ENCODE data around the gene GRAP2. TPM values are rescaled to one million over a fixed set of nuclear protein-coding genes. Genes with fewer than 3 reads are reported as not detected.

The GRAP2 gene
- total RNA-seq, 2 experiments from 2014 or later = 137 to 138 TPM

DNA sequence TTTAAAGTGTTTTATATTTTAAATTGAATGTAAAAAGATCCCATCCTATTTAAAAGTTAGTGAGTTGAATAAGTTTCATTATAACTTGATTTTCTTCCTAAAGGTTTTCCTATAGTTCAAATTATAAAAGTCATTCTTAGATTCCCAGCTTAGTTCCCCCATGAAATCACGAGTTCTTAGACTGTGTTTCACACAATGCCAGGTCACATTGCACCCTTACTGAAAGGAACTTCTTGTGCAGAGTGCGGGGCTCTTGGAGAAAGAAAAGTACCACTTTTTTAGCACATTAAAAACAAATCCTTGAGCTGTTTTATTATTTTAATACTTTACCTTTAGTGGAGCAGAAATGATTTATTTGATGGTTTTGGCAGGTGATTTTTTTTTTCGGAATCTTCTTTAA, 15.6 kb downstream of the GRAP2 start:
- ChIA-PET CTCF (interaction anchor here (1.2 to 7.9 kb wide), 3 partner anchors 8 to 504 kb away, joined by 3 to 64 read pairs (median 4); no protein-coding TSS in a partner anchor), POLR2A (interaction anchor here (0.6 to 1.0 kb wide), 2 partner anchors 17 to 163 kb away, joined by 3 read pairs; no protein-coding TSS in a partner anchor)
- Mint-ChIP-seq H3K36me3 (ENCODE audit: low read depth) (peaks cover 69% of the 10 kb centered on the region), H3K27ac (peak overlapping the region; percentile 82), H3K4me1 (peaks cover 95% of the 10 kb centered on the region), H3K9me3 (no peaks in the 10 kb centered on the region), H3K4me3 (no peak overlapping the region), H3K27me3 (no peaks in the 10 kb centered on the region)
- DNase-seq = no peak

DNA sequence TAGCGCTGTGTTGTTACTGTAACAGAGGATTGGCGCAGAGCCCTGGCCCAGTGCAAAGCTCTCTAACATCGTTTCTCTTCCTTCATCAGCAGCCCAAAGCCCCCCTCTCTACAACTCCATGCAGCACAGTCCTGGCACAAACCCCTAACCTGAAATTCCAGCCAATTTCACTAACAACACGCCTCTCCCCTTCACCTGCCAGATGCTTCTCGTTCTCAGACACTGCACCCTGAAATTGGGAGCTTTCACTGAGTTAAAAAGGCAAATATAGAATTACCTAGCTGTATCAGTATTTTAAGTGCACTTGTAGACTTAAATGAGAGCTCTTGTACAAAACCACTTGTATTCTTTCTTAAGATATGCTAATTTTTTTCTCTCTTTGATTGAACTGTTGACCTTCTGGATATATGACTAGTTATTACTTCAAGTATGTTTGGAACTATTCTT, 16.3 kb downstream of the GRAP2 start:
- H3K27me3 Mint-ChIP-seq = no peaks in the 10 kb centered on the region
- peaks cover 67% of the 10 kb centered on the region for H3K36me3 Mint-ChIP-seq (ENCODE audit: low read depth)
- H3K4me1 Mint-ChIP-seq = peaks cover 94% of the 10 kb centered on the region
- no peak for DNase-seq
- CTCF ChIA-PET = interaction anchor here (1.2 to 7.9 kb wide), 4 partner anchors 8 to 388 kb away, joined by 3 to 64 read pairs (median 8); no protein-coding TSS in a partner anchor
- H3K27ac Mint-ChIP-seq = peak overlapping the region; percentile 83
- H3K4me3 Mint-ChIP-seq = peak overlapping the region; percentile 60
- no peaks in the 10 kb centered on the region for H3K9me3 Mint-ChIP-seq
- POLR2A ChIA-PET = interaction anchor here (1.0 kb wide), 1 partner anchor 18 kb away, joined by 3 read pairs; no protein-coding TSS in a partner anchor

- Mint-ChIP-seq H3K36me3 (ENCODE audit: low read depth) (peaks cover 65% of the 10 kb centered on the region), H3K27ac (peak overlapping the region; percentile 83), H3K9me3 (no peaks in the 10 kb centered on the region), H3K4me1 (peaks cover 93% of the 10 kb centered on the region), H3K27me3 (no peaks in the 10 kb centered on the region), H3K4me3 (peak overlapping the region; percentile 60)
- POLR2A ChIA-PET = no interaction called here
- CTCF ChIA-PET = interaction anchor here (0.9 to 7.9 kb wide), 6 partner anchors 7 to 389 kb away, joined by 3 to 64 read pairs (median 4); no protein-coding TSS in a partner anchor
- DNase-seq = no peak
These were observed 17.1 kb downstream of the GRAP2 start for GRCh38 chr22:39917776-39918495.

DNA sequence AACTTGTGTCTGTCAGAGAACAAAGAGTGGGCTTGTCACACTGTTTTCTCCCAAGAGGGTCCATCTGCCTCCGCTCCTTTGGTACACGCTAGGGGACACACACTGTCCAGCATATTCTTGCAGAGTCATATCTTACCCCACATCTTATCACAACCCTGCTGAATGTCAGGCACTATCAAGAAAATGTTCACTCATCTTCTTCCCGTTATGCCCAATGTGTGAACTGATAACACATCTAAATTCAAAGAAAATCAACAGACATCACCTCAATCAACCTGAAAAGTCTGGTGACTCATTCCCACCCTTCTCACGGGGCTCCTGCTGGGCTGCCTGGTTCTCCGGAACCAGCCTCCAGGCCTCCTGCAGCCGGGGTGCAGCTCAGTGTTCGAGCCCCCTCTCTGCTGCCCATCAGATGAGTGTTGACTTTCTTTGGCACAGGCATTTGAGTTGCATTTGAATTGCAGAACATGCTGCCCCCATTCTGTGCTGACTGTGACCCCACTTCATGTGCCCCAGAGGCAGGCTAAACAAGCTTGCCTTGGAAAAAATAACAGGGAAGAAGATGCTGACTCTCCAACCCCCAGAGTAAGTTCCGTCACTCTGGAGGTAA, 19.4 kb downstream of the GRAP2 start:
- ChIA-PET CTCF (interaction anchor here (0.6 to 8.8 kb wide), 5 partner anchors 6 to 172 kb away, joined by 3 to 64 read pairs (median 5); no protein-coding TSS in a partner anchor), POLR2A (interaction anchor here (0.5 to 1.6 kb wide), 4 partner anchors 14 to 125 kb away, joined by 3 to 5 read pairs (median 3); no protein-coding TSS in a partner anchor)
- Mint-ChIP-seq H3K36me3 (ENCODE audit: low read depth) (peaks cover 67% of the 10 kb centered on the region), H3K4me3 (peak overlapping the region; percentile 72), H3K9me3 (no peaks in the 10 kb centered on the region), H3K27me3 (no peaks in the 10 kb centered on the region), H3K27ac (peak overlapping the region; percentile 96), H3K4me1 (peaks cover 93% of the 10 kb centered on the region)
- peak; percentile 42 for DNase-seq

- Mint-ChIP-seq H3K4me1 (peaks cover 73% of the 10 kb centered on the region), H3K4me3 (peak overlapping the region; percentile 31), H3K9me3 (no peaks in the 10 kb centered on the region), H3K27me3 (no peaks in the 10 kb centered on the region), H3K27ac (peak overlapping the region; percentile 76), H3K36me3 (ENCODE audit: low read depth) (peaks cover 56% of the 10 kb centered on the region)
- no peak for DNase-seq
- ChIA-PET POLR2A (no interaction called here), CTCF (interaction anchor here (0.7 to 8.8 kb wide), 7 partner anchors 10 to 176 kb away, joined by 3 to 64 read pairs (median 4); no protein-coding TSS in a partner anchor)
These were observed 22.8 kb downstream of the GRAP2 start for GRCh38 chr22:39923696-39924095.

DNA sequence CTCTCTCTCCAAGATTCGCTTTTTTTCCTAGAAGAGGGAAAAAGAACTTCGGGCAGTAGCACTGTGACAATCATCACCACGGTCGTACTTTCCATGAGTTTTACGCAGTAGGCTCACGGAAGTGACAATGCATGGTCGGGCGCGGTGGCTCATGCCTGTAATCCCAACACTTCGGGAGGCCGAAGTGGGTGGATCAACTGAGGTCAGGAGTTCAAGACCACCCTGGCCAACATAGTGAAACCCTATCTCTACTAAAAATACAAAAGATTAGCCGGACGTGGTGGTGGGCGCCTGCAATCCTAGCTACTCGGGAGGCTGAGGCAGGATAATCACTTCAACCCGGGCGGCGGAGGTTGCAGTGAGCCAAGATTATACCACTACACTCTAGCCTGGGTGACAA, 23.4 kb downstream of the GRAP2 start:
- H3K36me3 Mint-ChIP-seq (ENCODE audit: low read depth) = peaks cover 56% of the 10 kb centered on the region
- peak overlapping the region; percentile 13 for H3K4me3 Mint-ChIP-seq
- H3K27ac Mint-ChIP-seq = no peak overlapping the region

GRCh38 chr22:39925273-39925672, 24.4 kb downstream of the GRAP2 start:
- H3K4me1 Mint-ChIP-seq = peaks cover 59% of the 10 kb centered on the region
- no peak overlapping the region for H3K27ac Mint-ChIP-seq
- CTCF ChIA-PET = interaction anchor here (0.6 to 8.8 kb wide), 10 partner anchors 8 to 429 kb away, joined by 3 to 64 read pairs (median 5); no protein-coding TSS in a partner anchor
- H3K4me3 Mint-ChIP-seq = peak overlapping the region; percentile 26
- DNase-seq = no peak
- H3K9me3 Mint-ChIP-seq = no peaks in the 10 kb centered on the region
- POLR2A ChIA-PET = no interaction called here
- peaks cover 46% of the 10 kb centered on the region for H3K36me3 Mint-ChIP-seq (ENCODE audit: low read depth)
- H3K27me3 Mint-ChIP-seq = no peaks in the 10 kb centered on the region

More for the DNA sequence above, 23.4 kb downstream of the GRAP2 start:
- H3K4me1 Mint-ChIP-seq = peaks cover 68% of the 10 kb centered on the region
- H3K9me3 Mint-ChIP-seq = no peaks in the 10 kb centered on the region
- POLR2A ChIA-PET = no interaction called here
- no peak for DNase-seq
- CTCF ChIA-PET = interaction anchor here (0.6 to 8.8 kb wide), 10 partner anchors 9 to 428 kb away, joined by 3 to 64 read pairs (median 4); no protein-coding TSS in a partner anchor
- H3K27me3 Mint-ChIP-seq = no peaks in the 10 kb centered on the region

DNA sequence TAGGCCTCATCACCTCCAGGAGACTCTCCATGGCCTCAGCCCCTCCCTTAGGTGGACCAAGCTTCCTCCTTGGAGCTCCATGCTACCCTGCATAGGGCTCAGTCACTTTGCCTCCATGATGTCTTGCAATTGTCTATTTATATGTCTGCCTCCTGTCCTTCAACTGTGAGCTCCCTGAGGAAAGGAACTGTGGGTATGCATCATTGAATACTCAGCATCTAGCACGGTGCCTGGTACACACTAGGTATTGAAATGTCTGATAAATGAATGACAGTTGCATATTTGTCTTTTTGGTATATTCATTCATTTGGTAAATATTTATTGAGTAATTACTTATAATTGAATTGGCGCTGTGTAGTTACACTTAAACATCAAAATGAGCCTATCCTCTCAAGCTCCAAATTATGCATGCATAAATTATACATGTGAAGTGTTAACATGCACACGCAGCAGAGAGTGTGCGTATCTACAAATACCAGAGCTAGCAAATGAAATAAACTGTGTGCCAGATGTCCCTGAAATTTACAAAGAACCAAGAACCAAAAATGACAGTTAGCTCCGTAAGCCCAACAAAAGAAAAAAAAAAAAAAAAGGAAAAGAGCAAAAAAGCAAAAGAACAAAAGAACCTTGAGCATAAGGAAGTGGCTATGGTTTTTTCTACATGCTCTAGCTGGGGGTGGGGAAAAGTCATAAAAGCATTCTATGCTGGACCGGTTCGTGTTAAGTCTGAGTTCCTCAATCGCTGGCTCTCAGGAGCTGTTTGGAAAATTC, 25.2 kb downstream of the GRAP2 start:
- Mint-ChIP-seq H3K27ac (no peak overlapping the region), H3K4me1 (peaks cover 50% of the 10 kb centered on the region), H3K9me3 (no peaks in the 10 kb centered on the region), H3K36me3 (ENCODE audit: low read depth) (peaks cover 39% of the 10 kb centered on the region), H3K4me3 (no peak overlapping the region), H3K27me3 (no peaks in the 10 kb centered on the region)
- CTCF ChIA-PET = interaction anchor here (0.6 to 8.8 kb wide), 10 partner anchors 8 to 429 kb away, joined by 3 to 64 read pairs (median 5); no protein-coding TSS in a partner anchor
- peak; percentile 49 for DNase-seq
- POLR2A ChIA-PET = interaction anchor here (0.7 kb wide), 2 partner anchors 13 to 79 kb away, joined by 3 to 7 read pairs; no protein-coding TSS in a partner anchor

DNA sequence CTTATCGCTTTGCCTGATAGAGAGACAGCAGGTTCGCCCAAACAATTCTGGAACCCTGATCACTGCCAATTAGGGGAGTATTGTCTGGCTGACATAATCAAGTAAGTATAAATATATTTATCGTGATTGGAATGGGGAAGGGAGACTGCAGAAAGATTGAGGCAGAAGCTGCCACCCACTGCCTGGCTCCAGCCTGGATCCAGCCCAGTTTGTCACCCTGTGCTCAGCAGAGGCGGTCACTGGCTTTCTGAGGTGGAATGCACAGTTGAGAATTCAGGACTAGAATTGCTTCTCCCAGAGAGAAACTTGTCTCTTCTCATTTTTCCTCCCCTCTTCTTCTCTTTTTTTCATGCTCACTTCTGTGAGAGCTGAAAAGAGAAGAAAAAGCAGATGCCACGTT, 25.9 kb downstream of the GRAP2 start:
- Mint-ChIP-seq H3K36me3 (ENCODE audit: low read depth) (peaks cover 39% of the 10 kb centered on the region), H3K9me3 (no peaks in the 10 kb centered on the region), H3K27ac (no peak overlapping the region), H3K4me3 (no peak overlapping the region), H3K27me3 (no peaks in the 10 kb centered on the region), H3K4me1 (peaks cover 45% of the 10 kb centered on the region)
- CTCF ChIA-PET = interaction anchor here (0.6 to 8.8 kb wide), 6 partner anchors 13 to 392 kb away, joined by 3 to 64 read pairs (median 5); no protein-coding TSS in a partner anchor
- POLR2A ChIA-PET = interaction anchor here (0.7 kb wide), 2 partner anchors 13 to 79 kb away, joined by 3 to 7 read pairs; no protein-coding TSS in a partner anchor
- no peak for DNase-seq

DNA sequence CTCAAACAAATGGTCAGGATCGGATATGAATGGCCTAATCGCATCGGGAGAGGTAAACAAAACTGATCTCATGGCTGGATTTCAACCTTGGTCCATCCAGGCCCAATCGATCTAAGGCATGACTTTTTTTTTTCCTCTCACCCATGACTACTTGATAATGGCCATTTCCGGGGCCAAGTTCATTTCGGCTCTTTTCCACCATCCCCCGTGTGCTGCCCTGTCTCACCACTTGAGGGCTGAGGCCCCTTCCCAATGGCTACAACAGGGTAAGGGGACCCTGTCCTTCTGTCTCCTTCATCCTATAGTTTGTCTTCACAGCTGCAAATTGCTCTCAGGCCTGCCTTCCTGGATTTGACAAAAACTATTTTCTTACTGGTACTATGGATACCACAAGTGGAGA, 26.7 kb downstream of the GRAP2 start:
- Mint-ChIP-seq H3K9me3 (no peaks in the 10 kb centered on the region), H3K4me3 (no peak overlapping the region), H3K27me3 (no peaks in the 10 kb centered on the region), H3K36me3 (ENCODE audit: low read depth) (peaks cover 35% of the 10 kb centered on the region), H3K4me1 (peaks cover 37% of the 10 kb centered on the region), H3K27ac (no peak overlapping the region)
- DNase-seq = peak; percentile 31
- ChIA-PET POLR2A (no interaction called here), CTCF (interaction anchor here (0.6 to 8.8 kb wide), 5 partner anchors 13 to 421 kb away, joined by 3 to 64 read pairs (median 3); no protein-coding TSS in a partner anchor)

DNA sequence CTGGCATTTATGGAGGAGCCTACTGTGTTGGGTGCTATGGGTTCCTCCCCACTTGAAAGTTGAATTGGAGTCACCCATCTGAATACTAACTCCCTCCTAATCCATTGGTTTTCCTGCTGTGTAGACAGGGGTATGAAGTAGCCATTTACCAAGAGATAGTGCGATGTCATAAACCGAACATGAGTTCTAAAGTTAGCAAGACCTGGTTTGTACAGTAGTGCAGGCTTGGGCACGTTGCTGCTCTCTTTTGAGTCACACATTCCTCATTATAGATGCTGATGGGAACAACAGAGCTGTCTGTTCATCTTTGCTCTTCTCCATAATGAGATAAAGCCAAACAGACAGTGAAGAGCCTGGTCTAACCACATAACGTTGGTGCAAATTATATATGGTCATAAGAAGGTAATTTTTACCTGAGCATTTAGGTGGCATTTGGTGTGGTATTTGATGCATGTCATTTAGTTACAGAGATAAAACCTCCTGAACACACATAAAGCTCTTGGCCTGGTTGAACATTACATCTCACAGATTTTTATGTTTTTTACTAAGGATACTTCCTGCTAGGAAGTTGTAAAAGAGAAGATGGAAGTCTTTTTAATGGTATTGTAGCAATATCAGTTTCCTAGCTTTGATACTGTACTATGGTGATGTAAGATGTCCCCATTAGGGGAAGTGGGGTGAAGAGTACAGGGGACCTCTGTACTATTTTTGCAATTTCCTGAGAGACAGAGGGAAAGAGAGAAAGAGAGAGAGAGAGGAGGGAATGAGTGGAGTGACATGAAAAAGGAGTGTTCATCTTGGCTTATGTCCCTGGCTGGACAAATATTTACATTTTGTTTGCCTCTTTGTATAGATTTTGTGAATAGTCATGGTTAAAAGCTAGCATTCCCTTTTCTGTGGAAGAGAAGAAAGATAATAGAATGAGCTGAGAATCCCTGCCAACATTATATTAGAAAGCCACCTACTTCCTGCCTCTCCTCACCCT, 27.9 kb downstream of the GRAP2 start:
- ChIA-PET CTCF (interaction anchor here (0.6 to 8.8 kb wide), 8 partner anchors 14 to 419 kb away, joined by 3 to 64 read pairs (median 3); no protein-coding TSS in a partner anchor), POLR2A (interaction anchor here (0.6 kb wide), 1 partner anchor 10 kb away, joined by 3 read pairs; no protein-coding TSS in a partner anchor)
- Mint-ChIP-seq H3K27ac (no peak overlapping the region), H3K4me3 (no peak overlapping the region), H3K36me3 (ENCODE audit: low read depth) (peaks cover 37% of the 10 kb centered on the region), H3K27me3 (no peaks in the 10 kb centered on the region), H3K4me1 (peaks cover 39% of the 10 kb centered on the region), H3K9me3 (no peaks in the 10 kb centered on the region)
- DNase-seq = no peak

Data from activated CD4-positive, alpha-beta T cell treated with anti-CD3 and anti-CD28 coated beads, Interleukin-2, amount 10 ng/mL, durations not matched to agents 7 days and 5 days (primary cell).